Astrocyte (in vitro differentiated cells and primary cell): ENCODE data around the gene CFHR5. TPM values are rescaled to one million over a fixed set of nuclear protein-coding genes. Genes with fewer than 3 reads are reported as not detected.

ENCODE experiments used
- DNase-seq: peaks from one replicate; pipeline ENCODE4 v3.0.0-alpha.2; 2010; ENCODE audit warnings: low read depth
- FAIRE-seq: peaks from 2 replicates; lab custom pipeline; 2011; peaks lifted over from hg19 to GRCh38; lab: Jason Lieb, UNC
- H2AFZ ChIP-seq: 2 replicates; pipeline ENCODE4 v1.6.0; 2012; ENCODE audit warnings: low read depth, low read length, inconsistent platforms
- H3K27ac ChIP-seq: 2 replicates; pipeline ENCODE4 v1.5.1; 2011; ENCODE audit warnings: low read depth, low read length, inconsistent platforms
- H3K27me3 ChIP-seq: 2 replicates; pipeline ENCODE4 v1.6.0; 2011; ENCODE audit warnings: low read length, inconsistent platforms; ENCODE audit not compliant: insufficient read depth
- H3K36me3 ChIP-seq: 2 replicates; pipeline ENCODE4 v1.5.1; 2011; ENCODE audit warnings: low read length, inconsistent platforms; ENCODE audit not compliant: insufficient read depth
- H3K4me1 ChIP-seq: 2 replicates; pipeline ENCODE4 v1.5.1; 2011; ENCODE audit warnings: low read length, inconsistent platforms; ENCODE audit not compliant: insufficient read depth
- H3K4me2 ChIP-seq: 2 replicates; pipeline ENCODE4 v1.6.0; 2012; ENCODE audit warnings: low read length, inconsistent platforms
- H3K4me3 ChIP-seq: 2 replicates; pipeline ENCODE4 v1.5.1; 2011; ENCODE audit warnings: low read depth, mild to moderate bottlenecking, low read length, inconsistent platforms; ENCODE audit not compliant: insufficient read depth
- H3K79me2 ChIP-seq: 2 replicates; pipeline ENCODE4 v1.6.0; 2012; ENCODE audit warnings: mild to moderate bottlenecking, low read length, inconsistent platforms; ENCODE audit not compliant: insufficient read depth
- H3K9ac ChIP-seq: 2 replicates; pipeline ENCODE4 v1.6.0; 2012; ENCODE audit warnings: mild to moderate bottlenecking, low read length, inconsistent platforms
- H3K9me3 ChIP-seq: 2 replicates; pipeline ENCODE4 v1.5.1; 2012; ENCODE audit warnings: low read depth, mild to moderate bottlenecking, low read length, inconsistent platforms; ENCODE audit not compliant: insufficient read depth
- H4K20me1 ChIP-seq: 2 replicates; pipeline ENCODE4 v1.6.0; 2012; ENCODE audit warnings: low read length, inconsistent platforms; ENCODE audit not compliant: insufficient read depth
- H3K27ac Mint-ChIP-seq: one replicate; pipeline ENCODE4 v1.8.0; 2021; ENCODE audit warnings: mild to moderate bottlenecking, mixed read lengths; ENCODE audit not compliant: unreplicated experiment
- H3K27me3 Mint-ChIP-seq: one replicate; pipeline ENCODE4 v1.8.0; 2021; ENCODE audit warnings: low read depth, mixed read lengths; ENCODE audit not compliant: unreplicated experiment
- H3K36me3 Mint-ChIP-seq: one replicate; pipeline ENCODE4 v1.8.0; 2021; ENCODE audit warnings: low read depth, mixed read lengths; ENCODE audit not compliant: unreplicated experiment
- H3K4me1 Mint-ChIP-seq: one replicate; pipeline ENCODE4 v1.8.0; 2021; ENCODE audit warnings: low read depth, mixed read lengths; ENCODE audit not compliant: unreplicated experiment
- H3K4me3 Mint-ChIP-seq: one replicate; pipeline ENCODE4 v1.8.0; 2021; ENCODE audit warnings: mild to moderate bottlenecking, moderate library complexity, mixed read lengths; ENCODE audit not compliant: unreplicated experiment
- H3K9me3 Mint-ChIP-seq: one replicate; pipeline ENCODE4 v1.8.0; 2021; ENCODE audit warnings: mild to moderate bottlenecking, mixed read lengths; ENCODE audit not compliant: unreplicated experiment
- CTCF ChIP-seq: IDR thresholded peaks from 2 replicates; pipeline ENCODE4 v1.5.1; 2011; ENCODE audit warnings: low read depth, mild to moderate bottlenecking, inconsistent platforms, low read length, moderate library complexity; ENCODE audit not compliant: insufficient read depth
- EZH2 ChIP-seq: IDR thresholded peaks from 2 replicates; pipeline ENCODE4 v1.6.1; 2012; ENCODE audit warnings: mild to moderate bottlenecking, low read length, inconsistent platforms; ENCODE audit not compliant: insufficient read depth
- total RNA-seq: library from RNA; stranded (reverse); gene quantifications from 2 replicates; pipeline ENCODE4 v1.2.1, GENCODE V29; 2021

Gene CFHR5
- total RNA-seq, 1 donor from 2014 or later = not detected

- no peak overlapping the region for H3K27ac Mint-ChIP-seq
- no peaks in the 10 kb centered on the region for H3K36me3 Mint-ChIP-seq
- DNase-seq (no peak), FAIRE-seq (no peak)
- H3K9ac ChIP-seq = no peak overlapping the region
- no peaks in the 10 kb centered on the region for H3K4me1 ChIP-seq
- H3K27me3 ChIP-seq = no peaks in the 10 kb centered on the region
- no peaks in the 10 kb centered on the region for H3K9me3 Mint-ChIP-seq
- no peaks in the 10 kb centered on the region for H3K79me2 ChIP-seq
- H3K4me2 ChIP-seq = no peak overlapping the region
- H3K4me3 ChIP-seq = no peak overlapping the region
- H3K27me3 Mint-ChIP-seq = no peaks in the 10 kb centered on the region
- TF ChIP-seq CTCF (no peak), EZH2 (no peak)
- H3K4me1 Mint-ChIP-seq = no peaks in the 10 kb centered on the region
- H3K36me3 ChIP-seq = no peaks in the 10 kb centered on the region
- no peak overlapping the region for H3K4me3 Mint-ChIP-seq
- H3K27ac ChIP-seq = no peak overlapping the region
- no peaks in the 10 kb centered on the region for H3K9me3 ChIP-seq
- no peak overlapping the region for H2AFZ ChIP-seq
- H4K20me1 ChIP-seq = no peaks in the 10 kb centered on the region
These were observed 25.5 kb upstream of the CFHR5 start for GRCh38 chr1:196951711-196952394.

- Mint-ChIP-seq H3K36me3 (no peaks in the 10 kb centered on the region), H3K27ac (no peak overlapping the region), H3K4me1 (no peaks in the 10 kb centered on the region), H3K9me3 (no peaks in the 10 kb centered on the region), H3K4me3 (no peak overlapping the region), H3K27me3 (no peaks in the 10 kb centered on the region)
- Histone ChIP-seq H3K4me1 (no peaks in the 10 kb centered on the region), H3K4me3 (no peak overlapping the region), H3K36me3 (no peaks in the 10 kb centered on the region), H3K4me2 (no peak overlapping the region), H4K20me1 (no peaks in the 10 kb centered on the region), H2AFZ (no peak overlapping the region), H3K9me3 (no peaks in the 10 kb centered on the region), H3K27me3 (no peaks in the 10 kb centered on the region), H3K9ac (no peak overlapping the region), H3K79me2 (no peaks in the 10 kb centered on the region), H3K27ac (no peak overlapping the region)
- DNase-seq (no peak), FAIRE-seq (no peak)
- no peak for TF ChIP-seq EZH2
- TF ChIP-seq CTCF = no peak
These were observed 22.6 kb upstream of the CFHR5 start for GRCh38 chr1:196954778-196955177.

GRCh38 chr1:196955926-196956325, 21.4 kb upstream of the CFHR5 start:
- Histone ChIP-seq H3K9me3 (no peaks in the 10 kb centered on the region), H3K79me2 (no peaks in the 10 kb centered on the region), H3K36me3 (no peaks in the 10 kb centered on the region), H3K4me1 (no peaks in the 10 kb centered on the region), H3K9ac (no peak overlapping the region), H2AFZ (no peak overlapping the region), H3K27ac (no peak overlapping the region), H3K27me3 (no peaks in the 10 kb centered on the region), H3K4me2 (no peak overlapping the region), H3K4me3 (no peak overlapping the region), H4K20me1 (no peaks in the 10 kb centered on the region)
- H3K27me3 Mint-ChIP-seq = no peaks in the 10 kb centered on the region
- H3K9me3 Mint-ChIP-seq = no peaks in the 10 kb centered on the region
- DNase-seq (no peak), FAIRE-seq (no peak)
- no peak overlapping the region for H3K27ac Mint-ChIP-seq
- TF ChIP-seq CTCF (no peak), EZH2 (no peak)
- no peak overlapping the region for H3K4me3 Mint-ChIP-seq
- H3K36me3 Mint-ChIP-seq = no peaks in the 10 kb centered on the region
- H3K4me1 Mint-ChIP-seq = no peaks in the 10 kb centered on the region
